ENCODE measurements around the gene SRC.
A peak's percentile ranks its signal among the peaks of the same experiment; 100 is the strongest.

Gene SRC

GRCh38 chr20:37404461-37404890 lies 58.5 kb downstream of the SRC start:
- TF ChIP-seq, protein P1, sequence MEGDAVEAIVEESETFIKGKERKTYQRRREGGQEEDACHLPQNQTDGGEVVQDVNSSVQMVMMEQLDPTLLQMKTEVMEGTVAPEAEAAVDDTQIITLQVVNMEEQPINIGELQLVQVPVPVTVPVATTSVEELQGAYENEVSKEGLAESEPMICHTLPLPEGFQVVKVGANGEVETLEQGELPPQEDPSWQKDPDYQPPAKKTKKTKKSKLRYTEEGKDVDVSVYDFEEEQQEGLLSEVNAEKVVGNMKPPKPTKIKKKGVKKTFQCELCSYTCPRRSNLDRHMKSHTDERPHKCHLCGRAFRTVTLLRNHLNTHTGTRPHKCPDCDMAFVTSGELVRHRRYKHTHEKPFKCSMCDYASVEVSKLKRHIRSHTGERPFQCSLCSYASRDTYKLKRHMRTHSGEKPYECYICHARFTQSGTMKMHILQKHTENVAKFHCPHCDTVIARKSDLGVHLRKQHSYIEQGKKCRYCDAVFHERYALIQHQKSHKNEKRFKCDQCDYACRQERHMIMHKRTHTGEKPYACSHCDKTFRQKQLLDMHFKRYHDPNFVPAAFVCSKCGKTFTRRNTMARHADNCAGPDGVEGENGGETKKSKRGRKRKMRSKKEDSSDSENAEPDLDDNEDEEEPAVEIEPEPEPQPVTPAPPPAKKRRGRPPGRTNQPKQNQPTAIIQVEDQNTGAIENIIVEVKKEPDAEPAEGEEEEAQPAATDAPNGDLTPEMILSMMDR (IDR thresholded peaks at IDR 0.05; ENCODE audit: control insufficient read depth, insufficient read depth, low read depth, low read length, missing control alignments) = no peak

DNA sequence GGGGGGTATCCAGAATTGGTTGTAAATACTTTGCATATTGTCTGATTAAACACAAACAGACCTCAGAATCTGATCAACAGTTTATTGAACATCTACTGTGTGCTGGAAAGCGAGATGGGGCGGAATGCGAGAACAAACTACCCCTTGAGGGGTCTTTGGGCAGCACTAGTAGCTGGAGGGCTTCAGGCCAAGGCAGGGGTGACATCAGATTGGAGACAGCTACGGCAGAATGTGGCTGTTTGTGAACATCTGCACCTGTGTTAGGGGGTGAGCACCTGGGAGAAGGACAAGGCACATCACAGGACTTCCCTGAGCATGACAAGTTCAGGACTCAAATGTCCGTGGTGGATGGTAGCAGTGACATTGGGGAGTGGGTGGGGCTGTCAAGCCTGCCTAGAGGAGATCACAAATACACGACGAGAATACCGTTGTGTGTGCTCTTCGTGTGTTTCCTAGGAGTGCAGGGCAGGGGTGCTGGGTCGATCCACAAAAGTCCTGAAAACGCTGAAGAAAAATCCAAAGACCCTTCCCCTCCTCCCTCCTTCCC lies 59.5 kb downstream of the SRC start:
- DNase-seq (ENCODE audit: low read depth) = no peak
- H3K4me3 ChIP-seq (ENCODE audit: control insufficient read depth, low read depth, low read length) = no peak overlapping the region
- TF ChIP-seq, protein P1 (IDR thresholded peaks at IDR 0.05; ENCODE audit: control insufficient read depth, insufficient read depth, low read depth, low read length, missing control alignments) = no peak

More at GRCh38 chr20:37404461-37404890, 58.5 kb downstream of the SRC start:
- DNase-seq (ENCODE audit: low read depth) = no peak
- no peak overlapping the region for H3K4me3 ChIP-seq (ENCODE audit: control insufficient read depth, low read depth, low read length)

DNA sequence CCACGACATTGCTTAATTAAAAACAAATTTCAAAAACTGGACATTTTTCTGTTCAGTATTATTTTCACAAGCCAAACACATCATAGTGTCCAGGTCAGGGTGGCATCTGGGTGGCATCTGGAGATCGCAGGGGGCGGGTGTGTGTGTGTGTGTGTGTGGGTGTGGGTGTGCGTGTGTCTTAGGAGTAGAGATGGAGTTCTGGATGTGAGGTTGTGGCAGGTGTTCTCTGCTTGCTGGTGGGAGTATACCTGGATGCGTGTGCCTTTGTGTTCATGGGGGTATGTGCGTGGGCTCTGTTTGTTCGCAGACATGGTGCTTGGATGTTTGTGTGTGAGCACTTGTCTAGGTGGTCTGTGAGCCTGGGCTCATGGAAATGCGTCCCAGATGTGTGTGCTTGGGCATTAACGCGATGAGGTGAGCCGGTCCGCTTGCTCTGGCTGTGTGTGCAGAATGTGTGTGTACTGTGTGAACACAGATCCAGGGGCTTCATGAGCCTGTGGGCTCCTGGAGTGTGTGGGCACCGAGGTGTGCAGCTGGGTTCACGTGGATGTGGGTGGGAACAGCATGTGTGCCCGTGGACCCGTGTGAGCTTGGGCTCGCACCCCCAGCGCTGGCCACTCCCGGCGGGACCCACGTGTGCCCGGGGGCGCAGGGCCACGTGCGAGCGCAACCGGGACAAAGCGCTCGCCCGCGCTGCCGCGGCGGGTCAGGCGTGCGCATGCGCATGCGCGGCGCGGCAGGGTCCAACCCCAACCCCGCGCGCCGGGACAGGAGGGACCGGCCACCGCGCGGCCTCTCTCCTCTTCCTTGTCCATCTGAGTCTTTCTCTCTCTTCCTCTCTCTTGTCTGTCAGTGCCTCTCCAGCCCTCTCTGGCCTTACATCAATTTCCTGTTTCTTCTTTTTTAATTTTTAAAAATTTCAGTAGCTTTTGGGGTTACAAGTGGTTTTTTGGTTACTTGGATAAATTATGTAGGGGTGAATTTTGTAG lies 60.4 kb downstream of the SRC start:
- no peak for DNase-seq (ENCODE audit: low read depth)
- H3K4me3 ChIP-seq (ENCODE audit: control insufficient read depth, low read depth, low read length) = peak overlapping the region; percentile 41
- TF ChIP-seq, protein P1 (IDR thresholded peaks at IDR 0.05; ENCODE audit: control insufficient read depth, insufficient read depth, low read depth, low read length, missing control alignments) = no peak

GRCh38 chr20:37407019-37407566 lies 61.2 kb downstream of the SRC start:
- DNase-seq (ENCODE audit: low read depth) = no peak
- TF ChIP-seq, protein P1 (IDR thresholded peaks at IDR 0.05; ENCODE audit: control insufficient read depth, insufficient read depth, low read depth, low read length, missing control alignments) = no peak
- H3K4me3 ChIP-seq (ENCODE audit: control insufficient read depth, low read depth, low read length) = no peak overlapping the region; the same call in 1 of the 2 replicates

DNA sequence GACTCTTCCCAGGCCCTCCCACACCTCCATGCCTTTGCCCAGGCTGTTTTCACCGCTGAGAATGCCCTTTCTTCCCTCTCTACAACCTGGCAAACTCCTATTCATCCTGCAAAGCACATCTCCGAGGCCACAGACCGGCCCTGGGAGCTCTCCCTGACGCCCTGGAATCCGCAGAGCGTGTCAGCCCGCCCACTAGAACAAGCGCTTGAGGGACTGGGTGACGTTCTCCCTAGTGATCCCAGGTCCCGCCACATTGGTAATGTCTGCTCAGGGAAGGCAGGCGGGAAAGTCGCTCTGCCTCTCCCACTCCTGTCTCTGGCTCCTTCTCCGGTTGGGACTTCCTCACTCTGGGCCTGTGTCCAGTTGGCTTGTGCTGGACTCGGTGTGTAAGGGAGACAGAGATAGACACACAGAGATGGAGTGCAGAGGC lies 61.6 kb downstream of the SRC start:
- TF ChIP-seq, protein P1 (IDR thresholded peaks at IDR 0.05; ENCODE audit: control insufficient read depth, insufficient read depth, low read depth, low read length, missing control alignments) = no peak
- DNase-seq (ENCODE audit: low read depth) = no peak
- no peak overlapping the region for H3K4me3 ChIP-seq (ENCODE audit: control insufficient read depth, low read depth, low read length)

GRCh38 chr20:37408302-37409193 lies 62.6 kb downstream of the SRC start:
- TF ChIP-seq, protein P1 (IDR thresholded peaks at IDR 0.05; ENCODE audit: control insufficient read depth, insufficient read depth, low read depth, low read length, missing control alignments) = no peak
- H3K4me3 ChIP-seq (ENCODE audit: control insufficient read depth, low read depth, low read length) = no peak overlapping the region
- no peak for DNase-seq (ENCODE audit: low read depth)

All from AG09309 (cell line).